ENCODE measurements around the gene DECR2.

DECR2 gene

GRCh38 chr16:427250-427649, 25.6 kb downstream of the DECR2 start:
- H3K4me1 Mint-ChIP-seq: peaks cover 36% of the 10 kb centered on the region
- H3K27me3 Mint-ChIP-seq: no peaks in the 10 kb centered on the region
- peak overlapping the region; percentile 87 for H3K4me3 Mint-ChIP-seq
- H3K27ac Mint-ChIP-seq: peak overlapping the region; percentile 79
- peaks cover 3% of the 10 kb centered on the region for H3K36me3 Mint-ChIP-seq
- no peaks in the 10 kb centered on the region for H3K9me3 Mint-ChIP-seq

GRCh38 chr16:430904-431303, 29.2 kb downstream of the DECR2 start:
- Mint-ChIP-seq H3K4me1 (peaks cover 30% of the 10 kb centered on the region), H3K4me3 (no peak overlapping the region), H3K27ac (no peak overlapping the region)

DNA sequence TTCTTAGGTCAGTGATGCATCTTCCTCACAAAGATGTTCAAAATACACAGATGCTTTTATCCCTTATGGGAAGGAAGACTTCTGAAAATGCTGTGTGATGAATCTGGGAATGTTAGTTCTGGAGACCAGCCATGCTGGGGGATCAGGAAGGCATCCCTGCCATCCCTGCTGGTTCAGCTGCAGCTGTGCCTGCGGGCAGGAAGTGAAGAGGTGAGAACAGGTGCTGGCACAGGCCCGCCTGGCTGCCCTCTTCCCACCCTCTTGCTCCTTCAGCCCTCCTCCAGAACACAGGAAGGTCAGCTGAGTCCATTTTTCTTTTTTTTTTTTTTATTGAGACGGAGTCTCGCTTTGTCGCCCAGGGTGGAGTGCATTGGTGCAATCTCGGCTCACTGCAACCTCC, 38.9 kb downstream of the DECR2 start:
- H3K9me3 Mint-ChIP-seq: no peaks in the 10 kb centered on the region
- H3K27ac Mint-ChIP-seq: no peak overlapping the region
- H3K4me3 Mint-ChIP-seq: no peak overlapping the region
- peaks cover 1% of the 10 kb centered on the region for H3K36me3 Mint-ChIP-seq
- H3K27me3 Mint-ChIP-seq: no peaks in the 10 kb centered on the region
- H3K4me1 Mint-ChIP-seq: peaks cover 3% of the 10 kb centered on the region

More at GRCh38 chr16:430904-431303, 29.2 kb downstream of the DECR2 start:
- peaks cover 3% of the 10 kb centered on the region for H3K36me3 Mint-ChIP-seq
- H3K9me3 Mint-ChIP-seq: no peaks in the 10 kb centered on the region
- H3K27me3 Mint-ChIP-seq: no peaks in the 10 kb centered on the region

DNA sequence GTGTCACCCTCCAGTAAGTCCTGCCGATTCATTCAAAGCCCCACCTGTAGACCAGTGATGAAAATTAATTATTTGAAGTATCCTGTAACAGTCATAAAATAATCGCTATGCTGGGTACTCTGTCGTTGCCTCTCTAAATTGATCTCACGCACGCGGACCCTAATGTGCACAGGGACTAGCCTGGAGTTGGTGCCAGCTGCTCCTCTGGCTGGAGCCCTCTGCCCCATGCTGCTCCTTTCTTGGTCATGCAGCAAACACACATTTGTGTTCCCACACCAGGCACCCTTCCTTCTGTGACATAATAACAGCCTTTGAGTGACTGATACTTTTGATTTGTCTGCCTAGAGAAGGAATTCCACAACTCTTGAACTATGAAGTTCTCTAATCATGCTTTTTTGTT, 39.8 kb downstream of the DECR2 start:
- Mint-ChIP-seq H3K4me1 (peaks cover 3% of the 10 kb centered on the region), H3K4me3 (no peak overlapping the region), H3K9me3 (no peaks in the 10 kb centered on the region), H3K27me3 (no peaks in the 10 kb centered on the region), H3K27ac (no peak overlapping the region), H3K36me3 (peaks cover 1% of the 10 kb centered on the region)

GRCh38 chr16:442976-443375, 41.3 kb downstream of the DECR2 start:
- H3K36me3 Mint-ChIP-seq: peaks cover 1% of the 10 kb centered on the region
- H3K4me1 Mint-ChIP-seq: peaks cover 3% of the 10 kb centered on the region
- H3K27ac Mint-ChIP-seq: no peak overlapping the region
- H3K9me3 Mint-ChIP-seq: no peaks in the 10 kb centered on the region
- H3K4me3 Mint-ChIP-seq: no peak overlapping the region
- no peaks in the 10 kb centered on the region for H3K27me3 Mint-ChIP-seq

DNA sequence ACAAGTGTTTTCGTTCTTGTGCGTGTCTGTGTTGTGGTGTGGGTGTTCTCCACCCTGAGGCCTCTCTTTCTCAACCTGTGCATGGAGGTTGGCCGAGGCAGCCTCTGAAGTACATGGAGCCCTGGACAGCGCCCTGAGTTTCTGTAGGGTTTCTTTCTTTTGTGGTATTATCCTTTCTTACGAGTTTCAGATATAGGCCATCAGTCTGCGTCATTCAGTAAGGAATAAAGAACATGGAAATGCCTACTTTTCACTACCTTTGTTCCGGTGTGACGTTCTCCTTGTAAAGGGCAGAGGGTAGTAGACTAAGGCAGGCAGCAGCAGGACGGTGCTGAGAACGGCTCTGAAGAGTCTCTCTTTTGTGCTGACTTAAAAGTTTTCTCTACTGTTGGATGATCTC, 42.3 kb downstream of the DECR2 start:
- peaks cover 1% of the 10 kb centered on the region for H3K36me3 Mint-ChIP-seq
- no peaks in the 10 kb centered on the region for H3K9me3 Mint-ChIP-seq
- H3K27me3 Mint-ChIP-seq: no peaks in the 10 kb centered on the region
- H3K4me3 Mint-ChIP-seq: no peak overlapping the region
- H3K4me1 Mint-ChIP-seq: peaks cover 3% of the 10 kb centered on the region
- no peak overlapping the region for H3K27ac Mint-ChIP-seq

DNA sequence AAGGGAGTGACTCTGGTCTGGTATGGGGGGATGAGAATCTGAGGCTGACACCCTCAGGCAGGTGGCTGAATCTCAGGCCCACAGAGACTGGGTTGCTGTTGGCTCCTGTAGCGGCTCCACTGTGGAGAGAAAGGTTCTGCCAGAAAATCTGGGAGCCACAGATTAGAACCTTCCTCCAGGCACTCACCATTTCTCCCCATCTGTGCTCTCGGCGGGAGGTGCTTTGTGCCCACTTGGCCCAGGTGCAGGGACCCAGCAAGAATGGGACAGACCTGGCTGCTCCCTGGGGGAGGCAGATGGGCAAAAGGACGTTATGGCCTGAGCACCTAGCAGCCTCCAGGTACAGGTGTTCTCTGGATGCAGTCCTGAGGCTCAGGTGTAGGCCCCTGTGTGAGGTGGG, 43.9 kb downstream of the DECR2 start:
- H3K36me3 Mint-ChIP-seq: peaks cover 1% of the 10 kb centered on the region
- no peak overlapping the region for H3K27ac Mint-ChIP-seq
- no peaks in the 10 kb centered on the region for H3K27me3 Mint-ChIP-seq
- no peaks in the 10 kb centered on the region for H3K9me3 Mint-ChIP-seq
- no peak overlapping the region for H3K4me3 Mint-ChIP-seq
- peaks cover 3% of the 10 kb centered on the region for H3K4me1 Mint-ChIP-seq

DNA sequence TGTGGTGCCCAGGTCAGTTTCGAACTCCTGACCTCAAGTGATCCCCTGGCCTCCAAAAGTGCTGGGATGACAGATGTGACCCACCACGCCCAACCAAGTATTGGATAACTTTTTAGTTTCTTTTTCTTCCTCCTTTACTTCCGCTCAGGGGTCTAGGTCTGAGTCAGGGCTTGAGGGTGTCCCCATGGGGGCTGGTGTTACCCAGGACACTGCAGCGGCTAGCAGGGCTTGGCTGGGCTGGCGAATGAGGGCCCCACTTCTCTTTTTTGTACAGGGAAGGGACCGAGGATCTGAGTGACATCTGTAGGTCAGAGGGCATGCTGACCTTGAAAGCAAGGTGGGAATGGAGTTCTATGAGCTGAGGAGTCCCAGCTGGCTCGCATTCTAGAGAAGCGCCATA, 48.7 kb downstream of the DECR2 start:
- Mint-ChIP-seq H3K27me3 (no peaks in the 10 kb centered on the region), H3K9me3 (no peaks in the 10 kb centered on the region), H3K4me3 (no peak overlapping the region), H3K36me3 (no peaks in the 10 kb centered on the region), H3K27ac (no peak overlapping the region), H3K4me1 (peaks cover 7% of the 10 kb centered on the region)

GRCh38 chr16:450785-451512, 49.3 kb downstream of the DECR2 start:
- H3K27ac Mint-ChIP-seq: no peak overlapping the region

DNA sequence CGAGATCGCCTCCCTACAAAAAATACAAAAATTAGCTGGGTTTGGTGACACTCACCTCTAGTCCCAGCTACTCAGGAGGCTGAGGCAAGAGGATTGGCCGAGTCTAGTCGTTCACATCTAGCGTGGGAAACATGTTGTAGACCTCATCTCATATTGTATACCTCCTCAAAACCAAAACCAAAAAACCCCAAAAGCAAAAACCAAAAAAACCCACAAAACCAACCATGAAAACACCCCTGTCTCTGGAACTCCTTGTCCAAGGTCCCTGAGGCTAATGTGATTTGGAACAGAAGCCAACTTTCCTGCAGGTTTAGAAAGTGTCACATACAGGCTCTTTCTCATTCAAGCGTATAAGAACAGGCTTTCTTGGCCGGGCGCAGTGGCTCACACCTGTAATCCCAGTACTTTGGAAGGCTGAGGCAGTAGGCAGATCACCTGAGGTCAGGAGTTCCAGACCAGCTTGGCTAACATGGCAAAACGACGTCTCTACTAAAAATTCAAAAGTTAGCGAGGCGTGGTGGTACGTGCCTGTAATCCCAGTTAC, 52.8 kb downstream of the DECR2 start:
- H3K36me3 Mint-ChIP-seq: no peaks in the 10 kb centered on the region
- H3K27me3 Mint-ChIP-seq: no peaks in the 10 kb centered on the region
- H3K9me3 Mint-ChIP-seq: no peaks in the 10 kb centered on the region
- no peak overlapping the region for H3K27ac Mint-ChIP-seq
- H3K4me1 Mint-ChIP-seq: peaks cover 11% of the 10 kb centered on the region
- no peak overlapping the region for H3K4me3 Mint-ChIP-seq

More at GRCh38 chr16:450785-451512, 49.3 kb downstream of the DECR2 start:
- peaks cover 7% of the 10 kb centered on the region for H3K4me1 Mint-ChIP-seq
- H3K36me3 Mint-ChIP-seq: no peaks in the 10 kb centered on the region
- H3K27me3 Mint-ChIP-seq: no peaks in the 10 kb centered on the region
- H3K4me3 Mint-ChIP-seq: no peak overlapping the region
- H3K9me3 Mint-ChIP-seq: no peaks in the 10 kb centered on the region

GRCh38 chr16:455453-455852, 53.8 kb downstream of the DECR2 start:
- Mint-ChIP-seq H3K9me3 (no peaks in the 10 kb centered on the region), H3K4me1 (peaks cover 11% of the 10 kb centered on the region), H3K27me3 (no peaks in the 10 kb centered on the region), H3K36me3 (no peaks in the 10 kb centered on the region), H3K27ac (no peak overlapping the region), H3K4me3 (no peak overlapping the region)

DNA sequence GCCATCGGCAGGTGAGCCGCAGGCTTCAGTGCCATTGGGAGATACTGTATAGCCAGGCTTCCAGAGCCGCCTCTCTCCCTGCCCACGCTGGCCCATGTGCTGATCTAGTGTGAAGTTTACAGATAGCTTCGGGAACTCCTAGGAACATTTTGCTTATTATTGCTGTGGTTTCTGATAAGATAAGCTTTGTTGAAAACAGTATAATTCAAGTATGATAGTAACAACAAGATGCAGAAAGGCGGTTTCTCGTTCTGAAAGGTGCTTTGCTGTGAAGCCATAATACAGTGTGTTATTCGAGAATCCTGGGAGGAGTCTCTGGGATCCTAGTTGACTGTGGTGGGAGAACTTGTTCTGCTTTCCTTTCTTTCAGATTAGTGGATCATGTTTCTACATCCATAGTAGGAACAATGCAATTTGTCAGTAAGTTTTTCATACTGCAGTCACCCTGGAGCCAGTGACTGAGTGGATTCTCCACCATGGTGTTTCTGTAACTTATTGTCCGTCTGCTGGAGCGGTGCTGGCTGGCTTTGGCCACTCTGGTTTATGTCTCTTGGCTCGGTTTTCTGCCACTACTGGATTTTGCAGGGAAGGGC, 55.3 kb downstream of the DECR2 start:
- H3K9me3 Mint-ChIP-seq: no peaks in the 10 kb centered on the region
- peaks cover 11% of the 10 kb centered on the region for H3K4me1 Mint-ChIP-seq

GRCh38 chr16:457732-458400, 56.2 kb downstream of the DECR2 start:
- Mint-ChIP-seq H3K4me1 (peaks cover 11% of the 10 kb centered on the region), H3K4me3 (no peak overlapping the region), H3K36me3 (peaks cover 9% of the 10 kb centered on the region), H3K27ac (no peak overlapping the region), H3K27me3 (no peaks in the 10 kb centered on the region), H3K9me3 (no peaks in the 10 kb centered on the region)

More for the DNA sequence above, 55.3 kb downstream of the DECR2 start:
- peaks cover 7% of the 10 kb centered on the region for H3K36me3 Mint-ChIP-seq
- no peak overlapping the region for H3K27ac Mint-ChIP-seq
- no peaks in the 10 kb centered on the region for H3K27me3 Mint-ChIP-seq
- H3K4me3 Mint-ChIP-seq: no peak overlapping the region

GRCh38 chr16:459761-460160, 58.1 kb downstream of the DECR2 start:
- Mint-ChIP-seq H3K36me3 (peaks cover 12% of the 10 kb centered on the region), H3K27me3 (no peaks in the 10 kb centered on the region), H3K9me3 (no peaks in the 10 kb centered on the region), H3K4me3 (no peak overlapping the region), H3K27ac (no peak overlapping the region), H3K4me1 (peaks cover 4% of the 10 kb centered on the region)

GRCh38 chr16:460787-461186, 59.1 kb downstream of the DECR2 start:
- Mint-ChIP-seq H3K9me3 (no peaks in the 10 kb centered on the region), H3K36me3 (peaks cover 12% of the 10 kb centered on the region), H3K4me3 (no peak overlapping the region), H3K4me1 (peaks cover 4% of the 10 kb centered on the region), H3K27ac (no peak overlapping the region), H3K27me3 (no peaks in the 10 kb centered on the region)

Measured in activated naive CD4-positive, alpha-beta T cell treated with anti-CD3 and anti-CD28 coated beads, Interleukin-2, amount 50 U/mL, for 24 hours (primary cell).